Stimulated activated CD4-positive, alpha-beta T cell treated with anti-CD3 and anti-CD28 coated beads, Interleukin-15, amount 100 ng/mL, for 1 hour (primary cell): Measurements from ENCODE around the gene GFI1B.
A peak's percentile ranks its signal among the peaks of the same experiment; 100 is the strongest.
"Not testable (repeated sequence)": the region's sequence is repeated elsewhere in the genome, so short reads cannot be mapped to it uniquely, and the experiment has no call there.

Source experiments
- DNase-seq, 2 donors: peaks; one replicate each; pipeline ENCODE4 v3.0.0-alpha.2; 2020; ENCODE audit warnings: low read depth in 1 of 2, low spot score in 1 of 2

The GFI1B gene

GRCh38 chr9:133008824-133009223, 30.3 kb downstream of the GFI1B start:
- DNase-seq: no peak

GRCh38 chr9:133009906-133010582, 31.6 kb downstream of the GFI1B start:
- DNase-seq: no peak

GRCh38 chr9:133014696-133015095, 36.2 kb downstream of the GFI1B start:
- DNase-seq: no peak

- DNase-seq: no peak
Observed at GRCh38 chr9:133023117-133023890, 44.8 kb downstream of the GFI1B start.

DNA sequence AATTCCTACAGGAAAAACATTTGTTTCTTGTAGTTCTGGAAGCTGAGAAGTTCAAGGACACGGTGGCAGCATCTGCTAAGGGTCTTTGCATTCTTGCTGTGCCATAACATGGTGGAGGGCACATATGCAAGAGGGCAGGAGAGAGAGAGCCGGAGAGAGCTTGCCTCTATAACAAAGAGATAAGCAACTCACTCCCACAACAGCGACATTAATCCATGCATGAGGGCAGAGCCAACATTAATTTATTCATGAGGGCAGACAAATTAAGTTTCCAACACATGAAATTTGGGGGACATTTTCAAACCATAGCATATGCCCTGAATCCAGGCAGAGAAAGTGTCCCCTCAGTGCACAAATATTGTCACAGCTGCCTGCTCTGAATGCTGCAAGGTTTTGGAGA, 47.9 kb downstream of the GFI1B start:
- no peak for DNase-seq

DNA sequence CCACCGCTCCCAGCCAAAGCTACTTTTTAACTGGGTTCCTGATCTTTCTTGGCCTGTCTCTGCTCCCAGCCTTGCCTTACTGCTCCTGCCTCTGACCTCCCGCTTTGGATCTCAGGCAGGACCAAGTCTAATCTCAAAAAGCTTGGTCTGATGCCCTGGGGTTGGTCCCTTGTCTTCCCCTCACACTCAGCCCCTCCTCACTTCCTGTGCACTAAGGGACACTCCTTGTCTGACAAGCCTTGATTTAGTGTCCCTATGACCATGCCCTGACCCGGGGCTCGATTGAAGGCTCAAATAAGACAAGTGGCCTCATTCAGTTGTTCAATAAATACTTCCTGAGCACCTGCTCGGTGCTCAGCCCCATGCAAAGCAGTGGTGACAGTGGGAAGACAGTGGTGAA, 48.6 kb downstream of the GFI1B start:
- no peak for DNase-seq

GRCh38 chr9:133028221-133028620, 49.7 kb downstream of the GFI1B start:
- no peak for DNase-seq

GRCh38 chr9:133029994-133030316, 51.5 kb downstream of the GFI1B start:
- DNase-seq: no peak

GRCh38 chr9:133030317-133031129, 52.0 kb downstream of the GFI1B start, which contains the start of gene GTF3C5:
TSS of gene GTF3C5 (plus strand) at chr9:133030997. CDS start at chr9:133031012, 15 bp downstream.
- DNase-seq: peak; percentile 76 to 83

DNA sequence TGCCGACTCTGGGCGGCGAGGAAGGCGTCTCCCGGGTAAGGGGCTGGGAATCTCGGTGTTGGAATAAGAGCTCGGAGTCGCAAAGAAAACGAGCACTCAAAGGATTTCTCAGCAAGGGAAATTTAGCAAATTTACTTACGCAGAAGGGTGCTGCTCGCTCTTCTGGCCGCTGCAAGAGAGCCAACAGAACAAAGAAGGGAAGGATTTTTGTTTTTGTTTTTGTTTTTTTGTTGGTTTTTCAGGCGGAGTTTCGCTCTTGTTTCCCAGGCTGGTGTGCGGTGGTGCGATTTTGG, 52.6 kb downstream of the GFI1B start:
- no peak for DNase-seq

GRCh38 chr9:133031496-133031911, 53.0 kb downstream of the GFI1B start:
- no peak for DNase-seq

GRCh38 chr9:133032171-133032570, 53.7 kb downstream of the GFI1B start:
- DNase-seq: no peak

DNA sequence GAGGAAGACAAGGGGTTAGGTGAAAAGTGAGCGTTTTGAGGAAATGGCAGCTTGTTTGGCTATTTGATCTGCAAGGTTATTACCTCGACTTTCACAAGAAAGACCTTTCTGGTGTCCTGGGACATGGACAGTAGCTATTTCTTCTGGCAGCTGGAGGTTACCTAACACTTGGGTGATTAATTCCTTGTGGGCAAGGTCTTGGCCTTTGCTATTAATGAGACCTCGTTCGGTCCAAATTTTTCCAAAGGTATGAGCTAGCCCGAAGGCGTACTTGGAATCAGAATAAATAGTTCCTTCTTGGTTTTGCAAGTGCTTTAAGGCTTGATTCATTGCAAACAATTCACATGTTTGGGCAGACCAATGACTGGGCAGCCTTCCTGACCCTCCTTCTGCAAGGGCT, 57.2 kb downstream of the GFI1B start:
- no peak for DNase-seq

DNA sequence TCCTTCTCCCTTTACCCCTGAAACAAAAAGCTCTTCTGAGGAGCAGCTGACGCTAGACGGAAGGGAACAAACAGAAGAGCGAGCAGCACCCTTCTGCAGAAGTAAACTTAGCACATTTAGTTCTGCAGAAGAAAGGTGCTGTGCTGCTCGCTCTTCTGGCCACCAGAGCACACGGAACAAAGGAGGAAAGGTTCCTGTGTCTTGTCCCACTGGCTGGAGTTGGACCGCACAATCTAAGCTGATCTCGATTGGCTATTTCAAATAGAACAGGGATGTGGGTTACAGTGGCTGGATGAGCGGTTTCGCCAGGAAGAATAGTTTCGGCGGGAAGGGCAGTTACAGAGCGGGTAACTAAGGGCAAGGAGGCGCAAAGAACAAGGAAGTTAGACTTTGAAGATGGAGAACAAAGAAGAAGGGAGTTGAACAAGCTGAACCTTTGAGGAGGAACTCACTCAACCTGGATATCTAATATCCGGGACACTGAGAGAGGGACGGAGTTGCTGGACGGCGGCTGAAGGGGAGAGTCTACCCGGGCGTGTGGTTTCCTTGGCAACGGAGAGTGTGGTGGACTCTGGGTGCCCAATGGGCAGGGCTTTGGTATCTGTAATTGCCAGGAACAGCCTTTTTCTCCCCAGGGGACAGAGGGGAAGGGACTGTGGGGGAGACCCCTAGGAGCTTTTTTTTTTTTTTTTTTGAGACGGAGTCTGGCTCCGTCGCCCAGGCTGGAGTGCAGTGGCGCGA, 59.5 kb downstream of the GFI1B start:
- no peak for DNase-seq

DNA sequence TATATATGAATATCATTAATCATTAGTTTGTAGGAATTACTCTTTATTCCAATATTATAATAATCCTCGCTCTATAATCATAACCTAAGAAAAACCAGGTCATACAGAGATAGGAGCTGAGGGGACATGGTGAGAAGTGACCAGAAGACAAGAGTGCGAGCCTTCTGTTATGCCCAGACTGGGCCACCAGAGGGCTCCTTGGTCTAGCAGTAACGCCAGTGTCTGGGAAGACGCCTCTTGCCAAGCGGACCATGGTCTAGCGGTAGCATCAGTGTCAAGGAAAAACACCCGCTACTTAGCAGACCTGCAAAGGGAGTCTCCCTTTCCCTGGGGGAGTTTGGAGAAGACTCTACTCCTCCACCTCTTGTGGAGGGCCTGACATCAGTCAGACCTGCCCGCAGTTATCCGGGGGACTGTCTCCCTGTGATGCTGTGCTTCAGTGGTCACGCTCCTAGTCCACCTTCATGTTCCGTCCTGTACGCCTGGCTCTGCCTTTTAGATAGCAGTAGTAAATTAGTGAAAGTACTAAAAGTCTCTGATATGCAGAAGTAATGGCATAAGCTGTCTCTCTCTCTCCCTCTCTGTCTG, 62.5 kb downstream of the GFI1B start:
- not testable (repeated sequence) for DNase-seq
